Omental fat pad (tissue), 4 donors: ENCODE data around the gene PLCXD1. TPM values are rescaled to one million over a fixed set of nuclear protein-coding genes. Genes with fewer than 3 reads are reported as not detected.
"Not testable (repeated sequence)": the region's sequence is repeated elsewhere in the genome, so short reads cannot be mapped to it uniquely, and the experiment has no call there.

ENCODE experiments used
- ATAC-seq: fragments of 150-250 bp; one replicate; pipeline ENCODE4 v1.9.1; 2016; ENCODE audit warnings: mild to moderate bottlenecking, moderate library complexity; ENCODE audit not compliant: low FRiP score
- DNase-seq: peaks from one replicate; pipeline ENCODE4 v3.0.0-alpha.2; 2019; ENCODE audit warnings: low spot score
- CTCF ChIP-seq, 3 donors: fragments of 450-650 bp; IDR thresholded peaks; one replicate each; pipeline ENCODE4 v1.5.1; 2016 to 2017; ENCODE audit warnings: antibody characterized with exemption in 3 of 3, mild to moderate bottlenecking in 3 of 3, moderate library complexity in 2 of 3
- total RNA-seq, 4 donors: library from RNA; depleted of rRNA; stranded (reverse); fragments of >200 nt; gene quantifications; one replicate each; pipeline ENCODE4 v1.1.0, GENCODE V29; 2016

PLCXD1 gene, protein sequence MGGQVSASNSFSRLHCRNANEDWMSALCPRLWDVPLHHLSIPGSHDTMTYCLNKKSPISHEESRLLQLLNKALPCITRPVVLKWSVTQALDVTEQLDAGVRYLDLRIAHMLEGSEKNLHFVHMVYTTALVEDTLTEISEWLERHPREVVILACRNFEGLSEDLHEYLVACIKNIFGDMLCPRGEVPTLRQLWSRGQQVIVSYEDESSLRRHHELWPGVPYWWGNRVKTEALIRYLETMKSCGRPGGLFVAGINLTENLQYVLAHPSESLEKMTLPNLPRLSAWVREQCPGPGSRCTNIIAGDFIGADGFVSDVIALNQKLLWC
- 10 to 100 TPM; 12.8 to 32.3 (median 21.9) TPM for total RNA-seq

DNA sequence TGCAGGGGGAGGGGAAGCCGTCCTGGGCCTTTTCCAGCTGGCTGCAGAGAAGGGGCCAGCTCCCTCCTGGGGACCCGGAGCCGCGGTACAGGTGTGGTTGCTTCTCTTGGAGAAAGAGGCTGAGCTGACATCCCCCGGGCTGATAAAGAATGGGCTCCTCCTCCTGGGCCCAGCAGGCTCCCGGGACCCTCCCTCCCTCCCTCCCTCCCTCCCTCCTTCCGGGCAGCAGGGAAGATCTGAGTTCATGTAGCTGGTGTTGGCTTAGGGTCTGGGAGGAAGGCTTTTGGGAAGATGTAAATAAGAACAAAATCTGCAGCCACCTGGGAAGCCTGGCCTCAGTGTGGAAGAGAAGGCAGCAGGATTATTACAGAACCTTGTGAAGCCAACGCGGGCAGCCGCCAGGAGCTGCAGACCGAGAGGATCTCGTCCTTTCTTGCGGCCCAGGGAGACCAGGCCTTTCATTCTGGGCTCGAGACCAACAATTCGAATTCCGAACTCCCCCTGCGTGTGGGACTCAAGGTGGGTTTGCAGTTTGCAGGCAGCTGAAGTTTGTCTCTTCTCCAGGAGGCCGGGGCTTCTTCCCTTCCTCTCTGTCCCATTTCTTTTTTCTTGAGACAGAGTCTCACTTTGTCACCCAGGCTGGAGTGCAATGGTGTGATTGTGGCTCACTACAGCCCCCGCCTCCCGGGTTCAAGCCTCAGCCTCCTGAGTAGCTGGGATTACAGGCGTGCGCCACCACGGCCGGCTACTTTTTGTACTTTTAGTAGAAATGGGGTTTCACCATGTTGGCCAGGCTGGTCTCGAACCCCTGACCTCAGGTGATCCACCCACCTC is at the start of gene PLCXD1:
Gene PLCXD1 (plus strand): TSS at position 216 of the 834 bp plus-strand sequence. CDS start 2,807 bp downstream, outside the sequence.
- TF ChIP-seq CTCF (IDR thresholded peaks at IDR 0.05): no peak
- DNase-seq: no peak
- ATAC-seq: peak; percentile 12

- ATAC-seq: peak; percentile 54
- not testable (repeated sequence) for DNase-seq
Observed at GRCh38 chrX:231637-232277, 49.4 kb upstream of the PLCXD1 start.

DNA sequence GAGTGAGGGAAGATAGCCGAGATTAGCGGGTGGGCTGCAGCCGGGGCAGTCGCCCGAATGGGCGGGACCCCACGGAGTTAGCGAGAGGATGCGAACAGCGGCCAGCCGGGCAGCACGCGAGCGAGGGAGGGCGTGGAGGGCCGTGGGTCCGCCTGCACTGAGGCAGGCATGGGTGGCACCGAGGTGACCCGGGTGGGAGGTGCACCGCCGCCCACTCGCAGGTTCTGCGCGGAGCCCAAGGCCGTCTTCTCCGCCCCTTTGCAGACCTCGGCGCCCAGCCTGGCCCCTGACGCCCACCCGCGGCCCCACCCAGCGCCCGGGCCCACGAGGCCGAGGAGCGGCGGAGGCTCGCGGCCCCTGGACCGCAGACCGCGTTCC is 48.9 kb upstream of the PLCXD1 start:
- DNase-seq: not testable (repeated sequence)
- ATAC-seq: peak; percentile 32

GRCh38 chrX:236201-236600 is 45.0 kb upstream of the PLCXD1 start:
- not testable (repeated sequence) for ATAC-seq, DNase-seq

DNA sequence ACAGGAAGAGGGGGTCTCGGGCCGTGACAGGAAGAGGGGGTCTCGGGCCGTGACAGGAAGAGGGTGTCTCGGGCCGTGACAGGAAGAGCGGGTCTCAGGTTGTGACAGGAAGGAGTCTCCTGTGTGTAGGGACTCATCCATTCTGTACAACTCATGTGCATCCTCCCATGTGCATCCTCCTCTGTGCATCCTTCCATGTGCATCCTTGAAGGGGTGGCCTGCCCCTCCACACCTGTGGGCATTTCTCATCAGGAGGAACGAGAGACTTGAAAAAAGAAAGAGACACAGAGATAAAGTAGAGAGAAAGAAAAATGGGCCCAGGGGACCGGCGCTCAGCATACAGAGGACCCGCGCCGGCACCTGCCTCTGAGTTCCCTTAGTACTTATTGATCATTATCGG is 30.2 kb upstream of the PLCXD1 start:
- no peak for TF ChIP-seq CTCF (IDR thresholded peaks at IDR 0.05)
- DNase-seq: no peak
- no peak for ATAC-seq

DNA sequence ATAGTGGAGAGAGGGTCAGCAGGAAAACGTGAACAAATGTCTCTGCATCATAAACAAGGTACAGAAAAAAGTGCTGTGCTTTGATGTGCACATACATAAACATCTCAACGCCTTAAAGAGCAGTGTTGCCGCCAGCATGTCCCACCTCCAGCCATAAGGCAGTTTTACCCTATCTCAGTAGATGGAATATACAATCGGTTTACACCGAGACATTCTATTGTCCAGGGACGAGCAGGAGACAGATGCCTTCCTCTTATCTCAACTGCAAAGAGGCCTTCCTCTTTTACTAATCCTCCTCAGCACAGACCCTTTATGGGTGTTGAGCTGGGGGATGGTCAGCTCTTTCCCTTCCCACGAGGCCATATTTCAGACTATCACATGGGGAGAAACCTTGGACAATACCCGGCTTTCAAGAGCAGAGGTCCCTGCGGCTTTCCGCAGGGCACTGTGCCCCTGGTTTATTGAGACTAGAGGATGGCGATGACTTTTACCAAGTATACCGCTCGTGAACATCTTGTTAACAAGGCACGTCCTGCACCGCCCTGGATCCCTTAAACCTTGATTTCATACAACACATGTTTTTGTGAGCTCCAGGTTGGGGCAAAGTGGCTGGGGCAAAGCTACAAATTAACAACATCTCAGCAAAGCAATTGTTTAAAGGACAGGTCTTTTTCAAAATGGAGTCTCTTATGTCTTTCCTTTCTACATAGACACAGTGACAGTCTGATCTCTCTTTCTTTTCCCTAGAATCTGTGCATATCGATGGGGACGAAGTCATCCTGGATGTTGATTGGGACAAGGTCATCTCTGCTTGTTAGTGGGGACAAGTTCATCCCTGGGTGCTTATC is 29.6 kb upstream of the PLCXD1 start:
- not testable (repeated sequence) for ATAC-seq, DNase-seq

- no peak for DNase-seq
Observed at GRCh38 chrX:252244-252956, 28.8 kb upstream of the PLCXD1 start.

More at GRCh38 chrX:252244-252956, 28.8 kb upstream of the PLCXD1 start:
- ATAC-seq: no peak
- TF ChIP-seq CTCF (IDR thresholded peaks at IDR 0.05): no peak
